Kidney (tissue), 14 donors: ENCODE results near the gene MAGI1. TPM values are rescaled to one million over a fixed set of nuclear protein-coding genes. Genes with fewer than 3 reads are reported as not detected.

Experiments
- DNase-seq, 5 donors: peaks; one replicate each; pipeline ENCODE4 v3.0.0-alpha.2; 2013 to 2020
- FAIRE-seq: peaks from 2 replicates; lab custom pipeline; 2012; peaks lifted over from hg19 to GRCh38; lab: Jason Lieb, UNC
- H3K27ac ChIP-seq, 2 donors: one replicate each; pipeline ENCODE4 v1.7.0; 2013; ENCODE audit warnings: low read depth in 2 of 2, low read length in 2 of 2, inconsistent platforms in 1 of 2
- H3K27me3 ChIP-seq: one replicate; pipeline ENCODE4 v1.7.1; 2013; ENCODE audit warnings: low read length, inconsistent platforms; ENCODE audit not compliant: control insufficient read depth, insufficient read depth
- H3K36me3 ChIP-seq, 3 donors: one replicate each; pipeline versions ENCODE4 v1.7.0 to v1.7.1; 2013; ENCODE audit warnings: low read length in 3 of 3, control low read depth in 1 of 3, inconsistent platforms in 1 of 3; ENCODE audit not compliant: insufficient read depth in 3 of 3, control insufficient read depth in 2 of 3
- H3K4me1 ChIP-seq, 3 donors: one replicate each; pipeline versions ENCODE4 v1.7.0 to v1.7.1; 2013; ENCODE audit warnings: low read length in 3 of 3, inconsistent platforms in 1 of 3, low read depth in 1 of 3; ENCODE audit not compliant: control insufficient read depth in 2 of 3, insufficient read depth in 2 of 3
- H3K4me3 ChIP-seq, 3 donors: one replicate each; pipeline versions ENCODE4 v1.7.0 to v1.8.1; 2013; ENCODE audit warnings: low read length in 3 of 3, control low read depth in 1 of 3, inconsistent platforms in 1 of 3
- H3K9ac ChIP-seq, 3 donors: one replicate each; pipeline versions ENCODE4 v1.7.0 to v1.7.1; 2013; ENCODE audit warnings: low read length in 3 of 3, control low read depth in 1 of 3, inconsistent platforms in 1 of 3
- H3K9me3 ChIP-seq, 3 donors: one replicate each; pipeline versions ENCODE4 v1.7.0 to v1.7.1; 2013; ENCODE audit warnings: low read length in 3 of 3, control low read depth in 1 of 3, inconsistent platforms in 1 of 3; ENCODE audit not compliant: control insufficient read depth in 2 of 3, insufficient read depth in 1 of 3
- intact Hi-C: fragments of 100-400 bp; cut with DNase I; formaldehyde crosslinking; loops from one replicate; pipeline ENCODE4 v1.11.1; 2022
- polyA plus RNA-seq: library from polyadenylated mRNA; stranded (reverse); fragments of 350-450 nt; fragmentation: Illumina TruSeq; extraction: RNeasy Lipid Tissue Mini Kit (QIAGEN cat#74804); gene quantifications from one replicate; pipeline ENCODE4 v1.2.3, GENCODE V29; 2014; ENCODE audit warnings: low read depth, low replicate concordance; ENCODE audit not compliant: insufficient read depth
- total RNA-seq: library from RNA; stranded (reverse); fragmentation: NEBNext Ultra II Directional; extraction: Animal tissue kit (Norgen Biotek cat#: 25700); gene quantifications from one replicate; pipeline ENCODE4 v1.2.1, GENCODE V29; 2021
- TF ChIP-seq, protein P1 (sequence below): IDR thresholded peaks from 3 replicates; pipeline ENCODE4 v1.5.1; 2012; ENCODE audit warnings: mild to moderate bottlenecking, moderate library complexity, borderline replicate concordance; ENCODE audit not compliant: insufficient read depth; ENCODE audit errors: extremely low read depth
- donor health status: control.
- donor health status: control.
- donor health status: control.
- donor health status: control.
- donor health status: control.
- donor health status: DM: yes; HTN: yes; CAD: no.
- donor health status: Normal renal cell carcinoma (clear cell type).

Gene MAGI1
- total and polyA plus RNA-seq, 2 donors from 2014 or later = 8.2 to 42.8 TPM

DNA sequence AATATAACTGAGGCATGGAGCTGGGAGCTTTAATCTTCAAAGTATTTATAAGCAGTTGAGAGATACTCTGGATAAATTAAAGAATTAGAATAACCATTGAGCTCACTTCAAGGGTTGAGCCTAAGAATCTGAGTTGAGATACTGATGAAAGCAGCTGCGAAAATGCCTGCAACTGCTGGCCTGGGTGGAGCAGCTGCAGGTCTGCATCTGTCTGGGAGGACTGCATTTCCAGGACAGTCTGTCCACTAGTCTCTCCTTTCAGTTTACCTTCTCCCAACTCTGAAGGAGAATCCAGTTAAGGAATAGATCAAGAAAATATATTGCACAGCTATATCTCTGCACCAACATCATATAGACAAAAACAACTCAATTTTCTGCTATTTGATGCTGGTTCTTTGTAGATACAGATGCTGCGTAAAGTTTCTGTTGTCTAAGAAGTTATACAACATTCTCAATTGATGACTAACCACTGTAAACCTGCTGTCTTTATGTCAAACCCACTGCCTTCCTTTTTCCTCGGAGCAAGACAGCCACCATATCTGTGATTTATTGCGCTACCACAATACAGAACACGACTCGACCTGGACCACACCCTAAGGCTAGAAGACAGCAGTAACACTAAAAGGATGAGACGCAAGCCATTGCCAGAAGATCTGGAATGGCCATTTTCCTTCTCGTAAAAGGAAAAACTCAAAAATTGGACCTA is 245.1 kb downstream of the MAGI1 start:
- no peak for DNase-seq
- no peaks in the 10 kb centered on the region for H3K9me3 ChIP-seq
- no peak overlapping the region for H3K9ac ChIP-seq
- no peak overlapping the region for H3K4me3 ChIP-seq
- TF ChIP-seq, protein P1, sequence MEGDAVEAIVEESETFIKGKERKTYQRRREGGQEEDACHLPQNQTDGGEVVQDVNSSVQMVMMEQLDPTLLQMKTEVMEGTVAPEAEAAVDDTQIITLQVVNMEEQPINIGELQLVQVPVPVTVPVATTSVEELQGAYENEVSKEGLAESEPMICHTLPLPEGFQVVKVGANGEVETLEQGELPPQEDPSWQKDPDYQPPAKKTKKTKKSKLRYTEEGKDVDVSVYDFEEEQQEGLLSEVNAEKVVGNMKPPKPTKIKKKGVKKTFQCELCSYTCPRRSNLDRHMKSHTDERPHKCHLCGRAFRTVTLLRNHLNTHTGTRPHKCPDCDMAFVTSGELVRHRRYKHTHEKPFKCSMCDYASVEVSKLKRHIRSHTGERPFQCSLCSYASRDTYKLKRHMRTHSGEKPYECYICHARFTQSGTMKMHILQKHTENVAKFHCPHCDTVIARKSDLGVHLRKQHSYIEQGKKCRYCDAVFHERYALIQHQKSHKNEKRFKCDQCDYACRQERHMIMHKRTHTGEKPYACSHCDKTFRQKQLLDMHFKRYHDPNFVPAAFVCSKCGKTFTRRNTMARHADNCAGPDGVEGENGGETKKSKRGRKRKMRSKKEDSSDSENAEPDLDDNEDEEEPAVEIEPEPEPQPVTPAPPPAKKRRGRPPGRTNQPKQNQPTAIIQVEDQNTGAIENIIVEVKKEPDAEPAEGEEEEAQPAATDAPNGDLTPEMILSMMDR = no peak
- intact Hi-C loops = no loop called here
- no peaks in the 10 kb centered on the region for H3K27me3 ChIP-seq
- no peaks in the 10 kb centered on the region for H3K4me1 ChIP-seq
- H3K36me3 ChIP-seq = no peaks in the 10 kb centered on the region
- no peak overlapping the region for H3K27ac ChIP-seq
- no peak for FAIRE-seq

DNA sequence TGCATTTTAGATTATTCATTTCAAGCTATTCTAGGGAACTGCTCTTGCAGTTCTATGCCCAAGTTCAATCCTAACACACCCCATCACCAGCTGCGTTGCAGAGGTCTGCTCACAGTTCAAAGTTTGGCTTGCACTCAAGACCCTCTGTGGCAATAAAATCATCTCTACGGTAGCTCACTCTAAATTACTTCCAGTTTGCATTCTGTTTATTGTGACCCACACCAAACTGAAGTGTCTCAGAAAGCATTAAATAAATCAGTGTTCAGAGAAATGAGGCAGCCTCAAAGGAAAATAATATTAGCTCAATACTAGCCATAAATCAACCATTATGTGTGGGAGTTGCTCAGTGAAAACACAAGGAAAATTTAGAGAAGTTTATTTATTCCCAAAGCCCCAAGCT is 250.3 kb downstream of the MAGI1 start:
- TF ChIP-seq, protein P1 = no peak
- Histone ChIP-seq H3K27me3 (no peaks in the 10 kb centered on the region), H3K27ac (no peak overlapping the region), H3K4me1 (peaks cover 0 to 15% (median 3%) of the 10 kb centered on the region in 3 donors), H3K9ac (no peak overlapping the region), H3K9me3 (no peaks in the 10 kb centered on the region), H3K4me3 (no peak overlapping the region), H3K36me3 (no peaks in the 10 kb centered on the region)
- FAIRE-seq (no peak), DNase-seq (no peak)
- intact Hi-C loops = loop anchor here (10.0 kb wide), 1 partner anchor 346 kb away; no protein-coding TSS in a partner anchor

DNA sequence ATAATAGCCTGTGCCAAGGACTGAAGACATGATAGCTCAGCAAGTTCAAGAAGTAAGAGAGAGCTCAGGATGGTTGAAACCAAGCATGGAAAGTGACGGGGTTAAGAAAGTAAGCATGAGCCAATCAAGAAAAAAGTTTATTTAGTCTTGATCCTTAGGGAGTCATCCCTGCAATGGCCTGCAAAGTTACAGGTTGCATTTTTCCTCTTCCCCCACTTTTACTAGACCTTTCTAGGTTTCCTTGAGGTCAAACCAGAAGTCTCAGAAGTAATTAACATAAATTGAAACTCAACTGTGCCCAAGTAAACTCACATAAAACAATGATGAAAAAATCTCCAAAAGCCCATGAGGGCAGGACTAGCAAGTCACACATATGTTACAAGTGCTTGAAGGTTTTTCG is 250.9 kb downstream of the MAGI1 start:
- Histone ChIP-seq H3K27ac (peak overlapping the region in 1 of 2 donors; percentile 14), H3K9me3 (no peaks in the 10 kb centered on the region), H3K9ac (no peak overlapping the region), H3K36me3 (no peaks in the 10 kb centered on the region), H3K4me3 (no peak overlapping the region), H3K27me3 (no peaks in the 10 kb centered on the region), H3K4me1 (peaks cover 0 to 15% (median 3%) of the 10 kb centered on the region in 3 donors)
- DNase-seq = no peak
- intact Hi-C loops = loop anchor here (10.0 kb wide), 1 partner anchor 347 kb away; no protein-coding TSS in a partner anchor
- no peak for FAIRE-seq
- TF ChIP-seq, protein P1 = no peak
